Keratinocyte (primary cell): Measurements from ENCODE around the gene ACAP2. TPM values are rescaled to one million over a fixed set of nuclear protein-coding genes. Genes with fewer than 3 reads are reported as not detected.

Source experiments
- DNase-seq: peaks from one replicate; pipeline ENCODE4 v3.0.0-alpha.2; 2011; ENCODE audit warnings: low read depth, missing footprints, low spot score
- FAIRE-seq: peaks from 2 replicates; lab custom pipeline; 2011; peaks lifted over from hg19 to GRCh38; lab: Jason Lieb, UNC
- H2AFZ ChIP-seq: 2 replicates; pipeline ENCODE4 v1.6.0; 2012; ENCODE audit warnings: low read length, control low read depth, inconsistent platforms; ENCODE audit not compliant: control insufficient read depth
- H3K27ac ChIP-seq: 2 replicates; pipeline ENCODE4 v1.5.1; 2011; ENCODE audit warnings: low read length; ENCODE audit not compliant: control insufficient read depth, insufficient read depth
- H3K27me3 ChIP-seq: 3 replicates; pipeline ENCODE4 v1.6.0; 2011; ENCODE audit warnings: low read length; ENCODE audit not compliant: control insufficient read depth, insufficient read depth; ENCODE audit errors: extremely low read depth
- H3K36me3 ChIP-seq, 2 experiments: 2 replicates in 1 of 2; 3 replicates in 1 of 2; pipeline ENCODE4 v1.5.1; 2011; ENCODE audit warnings: low read length in 2 of 2, mild to moderate bottlenecking in 1 of 2; ENCODE audit not compliant: control insufficient read depth in 2 of 2, insufficient read depth in 2 of 2; ENCODE audit errors: extremely low read depth in 1 of 2
- H3K4me1 ChIP-seq: 3 replicates; pipeline ENCODE4 v1.5.1; 2011; ENCODE audit warnings: low read length; ENCODE audit not compliant: control insufficient read depth, insufficient read depth; ENCODE audit errors: extremely low read depth
- H3K4me2 ChIP-seq: 3 replicates; pipeline ENCODE4 v1.6.0; 2011; ENCODE audit warnings: low read depth, low read length; ENCODE audit not compliant: control insufficient read depth, insufficient read depth; ENCODE audit errors: extremely low read depth
- H3K4me3 ChIP-seq, 3 experiments: fragments of 200-600 bp in 1 of 3; sonication (generic) in 1 of 3; 2 replicates in 2 of 3; 3 replicates in 1 of 3; pipeline ENCODE4 v1.5.1; 2011 to 2016; ENCODE audit warnings: low read length in 3 of 3, mild to moderate bottlenecking in 3 of 3, control low read depth in 2 of 3, inconsistent platforms in 1 of 3, low read depth in 1 of 3, mixed read lengths in 1 of 3, mixed run types in 1 of 3, moderate library complexity in 1 of 3; ENCODE audit not compliant: control insufficient read depth in 2 of 3, insufficient read depth in 2 of 3; ENCODE audit errors: extremely low read depth in 1 of 3
- H3K79me2 ChIP-seq: 2 replicates; pipeline ENCODE4 v1.6.0; 2012; ENCODE audit warnings: low read length; ENCODE audit not compliant: control insufficient read depth, insufficient read depth
- H3K9ac ChIP-seq: 3 replicates; pipeline ENCODE4 v1.6.0; 2011; ENCODE audit warnings: low read length; ENCODE audit not compliant: control insufficient read depth, insufficient read depth; ENCODE audit errors: extremely low read depth
- H3K9me1 ChIP-seq: 3 replicates; pipeline ENCODE4 v1.6.0; 2011; ENCODE audit warnings: low read length; ENCODE audit not compliant: control insufficient read depth, insufficient read depth; ENCODE audit errors: extremely low read depth
- H3K9me3 ChIP-seq: 2 replicates; pipeline ENCODE4 v1.5.1; 2012; ENCODE audit warnings: low read depth, low read length; ENCODE audit not compliant: control insufficient read depth
- H4K20me1 ChIP-seq: 3 replicates; pipeline ENCODE4 v1.6.0; 2011; ENCODE audit warnings: low read length; ENCODE audit not compliant: control insufficient read depth, insufficient read depth; ENCODE audit errors: extremely low read depth
- EZH2 ChIP-seq: IDR thresholded peaks from one replicate; pipeline ENCODE4 v1.6.1; 2012; ENCODE audit warnings: inconsistent platforms, mild to moderate bottlenecking, low read length, moderate library complexity
- dilution Hi-C: fragments of 300-500 bp; cut with MboI; formaldehyde crosslinking; loops from one replicate; pipeline ENCODE4 v1.7.0; 2020; ENCODE audit warnings: low sequenced_read_pairs; ENCODE audit not compliant: extremely low pct_ligation_motif_present
- polyA plus RNA-seq, 5 experiments: library from polyadenylated mRNA; depleted of rRNA in 3 of 5; stranded (reverse) in 3 of 5; stranded (forward) in 1 of 5; unstranded in 1 of 5; fragments of >200 nt; gene quantifications; 1 replicate in 1 of 5; 2 replicates in 3 of 5; 3 replicates in 1 of 5; pipeline versions ENCODE4 v1.2.1 to v1.2.3, GENCODE V29; 2011 to 2012; ENCODE audit warnings: missing spikeins in 2 of 5, low read depth in 1 of 5, low replicate concordance in 1 of 5
- TF ChIP-seq, protein P1 (sequence below), 3 experiments: IDR thresholded peaks in 1 of 3; conservative IDR thresholded peaks in 1 of 3; optimal IDR thresholded peaks in 1 of 3; 2 replicates in 2 of 3; 3 replicates in 1 of 3; pipeline versions ENCODE3 to v1.5.1; 2011; ENCODE audit warnings: low read length in 3 of 3, mild to moderate bottlenecking in 3 of 3, moderate library complexity in 2 of 3, control low read depth in 1 of 3, inconsistent platforms in 1 of 3; ENCODE audit not compliant: insufficient read depth in 2 of 3; ENCODE audit errors: extremely low read depth in 1 of 3

ACAP2 gene
- polyA plus RNA-seq, 1 donor (not counting 4 experiments of a cell fraction or from before 2014, with no cell fraction given): 23.5 TPM

DNA sequence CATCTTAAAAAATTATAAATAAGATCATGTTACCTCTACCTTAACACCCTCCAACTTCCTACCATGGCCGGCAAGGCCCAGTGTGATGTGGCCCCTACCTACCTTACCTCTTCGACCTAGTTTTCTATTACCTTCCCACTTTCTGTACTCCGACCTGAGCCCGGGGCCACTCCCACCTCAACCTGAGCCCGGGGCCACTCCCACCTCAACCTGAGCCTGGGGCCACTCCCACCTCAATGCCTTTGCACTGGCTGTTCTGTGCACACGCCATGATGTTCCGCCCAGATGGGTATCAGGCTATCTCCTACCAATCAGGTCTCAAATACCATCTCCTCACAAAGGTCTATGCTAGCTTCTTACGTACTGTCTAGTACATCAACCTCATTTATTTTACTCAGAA lies 105.1 kb downstream of the ACAP2 start:
- no peak for TF ChIP-seq EZH2
- TF ChIP-seq, protein P1, sequence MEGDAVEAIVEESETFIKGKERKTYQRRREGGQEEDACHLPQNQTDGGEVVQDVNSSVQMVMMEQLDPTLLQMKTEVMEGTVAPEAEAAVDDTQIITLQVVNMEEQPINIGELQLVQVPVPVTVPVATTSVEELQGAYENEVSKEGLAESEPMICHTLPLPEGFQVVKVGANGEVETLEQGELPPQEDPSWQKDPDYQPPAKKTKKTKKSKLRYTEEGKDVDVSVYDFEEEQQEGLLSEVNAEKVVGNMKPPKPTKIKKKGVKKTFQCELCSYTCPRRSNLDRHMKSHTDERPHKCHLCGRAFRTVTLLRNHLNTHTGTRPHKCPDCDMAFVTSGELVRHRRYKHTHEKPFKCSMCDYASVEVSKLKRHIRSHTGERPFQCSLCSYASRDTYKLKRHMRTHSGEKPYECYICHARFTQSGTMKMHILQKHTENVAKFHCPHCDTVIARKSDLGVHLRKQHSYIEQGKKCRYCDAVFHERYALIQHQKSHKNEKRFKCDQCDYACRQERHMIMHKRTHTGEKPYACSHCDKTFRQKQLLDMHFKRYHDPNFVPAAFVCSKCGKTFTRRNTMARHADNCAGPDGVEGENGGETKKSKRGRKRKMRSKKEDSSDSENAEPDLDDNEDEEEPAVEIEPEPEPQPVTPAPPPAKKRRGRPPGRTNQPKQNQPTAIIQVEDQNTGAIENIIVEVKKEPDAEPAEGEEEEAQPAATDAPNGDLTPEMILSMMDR (optimal IDR thresholded peaks at IDR 0.05 in 1 of 3, IDR thresholded peaks at IDR 0.05 in 1 of 3, conservative IDR thresholded peaks at IDR 0.05 in 1 of 3; ENCODE audit: extremely low read depth in 1 of 3, insufficient read depth in 2 of 3, low read length in 3 of 3): no peak
- no peak overlapping the region for H3K4me3 ChIP-seq
- no peak for FAIRE-seq
- no peaks in the 10 kb centered on the region for H3K9me3 ChIP-seq
- H3K27ac ChIP-seq: no peak overlapping the region
- H2AFZ ChIP-seq: no peak overlapping the region
- no peaks in the 10 kb centered on the region for H3K79me2 ChIP-seq
- peaks cover 4 to 5% of the 10 kb centered on the region in 2 experiments for H3K36me3 ChIP-seq
- H3K9ac ChIP-seq: no peak overlapping the region
- H4K20me1 ChIP-seq: no peaks in the 10 kb centered on the region
- DNase-seq: no peak
- dilution Hi-C loops: no loop called here
- H3K9me1 ChIP-seq: no peaks in the 10 kb centered on the region
- H3K4me2 ChIP-seq: no peak overlapping the region
- H3K27me3 ChIP-seq: no peaks in the 10 kb centered on the region
- H3K4me1 ChIP-seq: no peaks in the 10 kb centered on the region

DNA sequence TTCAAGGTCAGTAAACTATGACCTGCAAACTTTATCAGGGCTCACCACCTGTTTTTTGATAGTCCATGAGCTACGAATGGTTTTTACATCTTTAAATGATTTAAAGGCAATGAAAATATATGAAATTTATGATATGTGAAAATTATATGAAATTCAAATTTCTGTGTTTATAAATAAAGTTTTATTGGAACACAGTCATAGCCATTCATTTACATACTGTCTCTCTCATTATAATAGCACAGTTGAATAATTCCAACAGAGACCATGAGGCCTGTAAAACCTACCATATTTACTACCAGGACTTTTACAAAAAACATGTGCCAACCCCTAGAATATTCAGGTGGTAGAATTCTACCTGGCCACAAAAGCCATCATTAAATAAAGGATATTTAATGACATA lies 107.9 kb downstream of the ACAP2 start:
- no peaks in the 10 kb centered on the region for H3K27me3 ChIP-seq
- dilution Hi-C loops: no loop called here
- no peak for FAIRE-seq

More for the DNA sequence above, 107.9 kb downstream of the ACAP2 start:
- Histone ChIP-seq H3K79me2 (no peaks in the 10 kb centered on the region), H3K9ac (no peak overlapping the region), H2AFZ (no peak overlapping the region), H4K20me1 (no peaks in the 10 kb centered on the region), H3K27ac (no peak overlapping the region), H3K9me1 (no peaks in the 10 kb centered on the region), H3K4me3 (no peak overlapping the region), H3K4me2 (no peak overlapping the region), H3K36me3 (peaks cover 5% of the 10 kb centered on the region in 2 experiments), H3K9me3 (no peaks in the 10 kb centered on the region), H3K4me1 (no peaks in the 10 kb centered on the region)
- DNase-seq: no peak
- TF ChIP-seq, protein P1 (optimal IDR thresholded peaks at IDR 0.05 in 1 of 3, IDR thresholded peaks at IDR 0.05 in 1 of 3, conservative IDR thresholded peaks at IDR 0.05 in 1 of 3; ENCODE audit: extremely low read depth in 1 of 3, insufficient read depth in 2 of 3, low read length in 3 of 3): no peak
- no peak for TF ChIP-seq EZH2
